Activated CD4-positive, alpha-beta T cell treated with anti-CD3 and anti-CD28 coated beads for 24 hours (primary cell): ENCODE data around the gene IQGAP2.
"Not testable (repeated sequence)": the region's sequence is repeated elsewhere in the genome, so short reads cannot be mapped to it uniquely, and the experiment has no call there.

ENCODE experiments used
- DNase-seq, 2 donors: peaks; one replicate each; pipeline ENCODE4 v3.0.0-alpha.2; 2020; ENCODE audit warnings: low read depth in 2 of 2

The IQGAP2 gene

GRCh38 chr5:76660360-76660759 is 257.3 kb downstream of the IQGAP2 start:
- no peak for DNase-seq

- DNase-seq = no peak
Measured at GRCh38 chr5:76662521-76662920, 259.4 kb downstream of the IQGAP2 start.

GRCh38 chr5:76663573-76663972 is 260.5 kb downstream of the IQGAP2 start:
- DNase-seq = no peak

GRCh38 chr5:76664079-76664478 is 261.0 kb downstream of the IQGAP2 start:
- DNase-seq = no peak

GRCh38 chr5:76667495-76667894 is 264.4 kb downstream of the IQGAP2 start:
- no peak for DNase-seq

GRCh38 chr5:76669245-76669644 is 266.2 kb downstream of the IQGAP2 start:
- DNase-seq = no peak

GRCh38 chr5:76670508-76670907 is 267.4 kb downstream of the IQGAP2 start:
- DNase-seq = no peak

GRCh38 chr5:76672242-76672641 is 269.2 kb downstream of the IQGAP2 start:
- no peak for DNase-seq

GRCh38 chr5:76673125-76673524 is 270.0 kb downstream of the IQGAP2 start:
- DNase-seq = no peak

- no peak for DNase-seq
Measured at GRCh38 chr5:76674330-76675066, 271.4 kb downstream of the IQGAP2 start.

GRCh38 chr5:76675364-76675763 is 272.3 kb downstream of the IQGAP2 start:
- no peak for DNase-seq

GRCh38 chr5:76677849-76678472 is 274.9 kb downstream of the IQGAP2 start:
- DNase-seq = no peak

- no peak for DNase-seq
Measured at GRCh38 chr5:76679231-76679630, 276.1 kb downstream of the IQGAP2 start.

GRCh38 chr5:76680826-76681225 is 277.7 kb downstream of the IQGAP2 start:
- not testable (repeated sequence) for DNase-seq

- no peak for DNase-seq
Measured at GRCh38 chr5:76681287-76681686, 278.2 kb downstream of the IQGAP2 start.

- no peak for DNase-seq
Measured at GRCh38 chr5:76682387-76682786, 279.3 kb downstream of the IQGAP2 start.

GRCh38 chr5:76683816-76684731 is 281.0 kb downstream of the IQGAP2 start:
- no peak for DNase-seq

GRCh38 chr5:76684756-76685519 is 281.9 kb downstream of the IQGAP2 start:
- no peak for DNase-seq

GRCh38 chr5:76685704-76686103 is 282.6 kb downstream of the IQGAP2 start:
- no peak for DNase-seq

GRCh38 chr5:76688212-76688611 is 285.1 kb downstream of the IQGAP2 start:
- no peak for DNase-seq

GRCh38 chr5:76688836-76689235 is 285.8 kb downstream of the IQGAP2 start:
- no peak for DNase-seq
